ENCODE results near the gene EVI2B.
A peak's percentile ranks its signal among the peaks of the same experiment; 100 is the strongest.
"Not testable (repeated sequence)": the region's sequence is repeated elsewhere in the genome, so short reads cannot be mapped to it uniquely, and the experiment has no call there.

Gene EVI2B

GRCh38 chr17:31313982-31314781, at the start of gene EVI2B:
Gene EVI2B (minus strand): TSS chr17:31314054. CDS start chr17:31305609, 8,445 bp downstream.
- peak; percentile 54 for DNase-seq (ENCODE audit: low spot score)

GRCh38 chr17:31357839-31358394, 44.1 kb upstream of the EVI2B start:
- no peak for DNase-seq (ENCODE audit: low spot score)

- no peak for DNase-seq (ENCODE audit: low spot score)
Observed at GRCh38 chr17:31357091-31357490, 43.2 kb upstream of the EVI2B start.

- no peak for DNase-seq (ENCODE audit: low spot score)
Observed at GRCh38 chr17:31355935-31356334, 42.1 kb upstream of the EVI2B start.

- no peak for DNase-seq (ENCODE audit: low spot score)
Observed at GRCh38 chr17:31349454-31349853, 35.6 kb upstream of the EVI2B start.

GRCh38 chr17:31345191-31345747, 31.4 kb upstream of the EVI2B start:
- DNase-seq (ENCODE audit: low spot score): not testable (repeated sequence)

- DNase-seq (ENCODE audit: low spot score): no peak
Observed at GRCh38 chr17:31339906-31340661, 26.2 kb upstream of the EVI2B start.

GRCh38 chr17:31329221-31329620, 15.4 kb upstream of the EVI2B start:
- DNase-seq (ENCODE audit: low spot score): no peak

- no peak for DNase-seq (ENCODE audit: low spot score)
Observed at GRCh38 chr17:31328160-31328535, 14.3 kb upstream of the EVI2B start.

- peak; percentile 16 for DNase-seq (ENCODE audit: low spot score)
Observed at GRCh38 chr17:31327534-31328159, 13.8 kb upstream of the EVI2B start.

GRCh38 chr17:31323551-31323950, 9.7 kb upstream of the EVI2B start:
- no peak for DNase-seq (ENCODE audit: low spot score)

- DNase-seq (ENCODE audit: low spot score): no peak
Observed at GRCh38 chr17:31321966-31322365, 8.1 kb upstream of the EVI2B start.

- no peak for DNase-seq (ENCODE audit: low spot score)
Observed at GRCh38 chr17:31321481-31321880, 7.6 kb upstream of the EVI2B start, which contains the start of gene EVI2A. Gene EVI2A (minus strand): TSS chr17:31321622. CDS start chr17:31319013, 2,609 bp downstream.

GRCh38 chr17:31320791-31321190, 6.9 kb upstream of the EVI2B start:
- DNase-seq (ENCODE audit: low spot score): no peak

GRCh38 chr17:31320241-31320640, 6.4 kb upstream of the EVI2B start:
- no peak for DNase-seq (ENCODE audit: low spot score)

- DNase-seq (ENCODE audit: low spot score): no peak
Observed at GRCh38 chr17:31318851-31319661, 5.2 kb upstream of the EVI2B start.

- no peak for DNase-seq (ENCODE audit: low spot score)
Observed at GRCh38 chr17:31318298-31318801, 4.5 kb upstream of the EVI2B start.

GRCh38 chr17:31314782-31315100, 887 bp upstream of the EVI2B start:
- no peak for DNase-seq (ENCODE audit: low spot score)

GRCh38 chr17:31312223-31312622, 1.6 kb downstream of the EVI2B start:
- not testable (repeated sequence) for DNase-seq (ENCODE audit: low spot score)

- no peak for DNase-seq (ENCODE audit: low spot score)
Observed at GRCh38 chr17:31311526-31311925, 2.3 kb downstream of the EVI2B start.

- DNase-seq (ENCODE audit: low spot score): no peak
Observed at GRCh38 chr17:31310886-31311285, 3.0 kb downstream of the EVI2B start.
